Medulla oblongata (tissue), 1 donor: ENCODE results near the gene P2RX1.

ENCODE experiments used
- DNase-seq: peaks from one replicate; pipeline ENCODE4 v3.0.0-alpha.2; 2015; ENCODE audit errors: extremely low spot score

Gene P2RX1

GRCh38 chr17:3924512-3925350 is 8.5 kb upstream of the P2RX1 start:
- DNase-seq = no peak

- DNase-seq = no peak
Observed at GRCh38 chr17:3923466-3924190, 7.4 kb upstream of the P2RX1 start.

DNA sequence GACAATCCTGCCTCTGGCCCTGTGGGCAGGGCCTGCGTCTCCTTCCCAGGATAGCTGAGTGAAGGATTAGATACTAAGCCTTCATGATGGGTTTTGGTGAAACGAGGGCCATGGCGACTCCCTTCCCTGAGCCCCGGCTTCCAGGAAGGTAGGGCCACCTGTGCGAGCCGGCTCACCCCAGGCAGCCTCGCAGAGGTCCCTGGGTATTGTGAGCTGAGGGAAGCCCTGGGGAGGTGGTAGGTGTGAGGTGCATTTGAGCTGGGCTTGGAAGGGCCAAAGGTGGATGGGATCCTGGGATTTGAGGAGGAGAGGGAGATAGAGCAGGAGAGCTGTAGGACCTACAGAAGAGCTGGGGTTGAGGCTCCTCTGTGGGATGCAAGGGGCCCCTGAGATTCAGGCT is 6.5 kb upstream of the P2RX1 start:
- no peak for DNase-seq

DNA sequence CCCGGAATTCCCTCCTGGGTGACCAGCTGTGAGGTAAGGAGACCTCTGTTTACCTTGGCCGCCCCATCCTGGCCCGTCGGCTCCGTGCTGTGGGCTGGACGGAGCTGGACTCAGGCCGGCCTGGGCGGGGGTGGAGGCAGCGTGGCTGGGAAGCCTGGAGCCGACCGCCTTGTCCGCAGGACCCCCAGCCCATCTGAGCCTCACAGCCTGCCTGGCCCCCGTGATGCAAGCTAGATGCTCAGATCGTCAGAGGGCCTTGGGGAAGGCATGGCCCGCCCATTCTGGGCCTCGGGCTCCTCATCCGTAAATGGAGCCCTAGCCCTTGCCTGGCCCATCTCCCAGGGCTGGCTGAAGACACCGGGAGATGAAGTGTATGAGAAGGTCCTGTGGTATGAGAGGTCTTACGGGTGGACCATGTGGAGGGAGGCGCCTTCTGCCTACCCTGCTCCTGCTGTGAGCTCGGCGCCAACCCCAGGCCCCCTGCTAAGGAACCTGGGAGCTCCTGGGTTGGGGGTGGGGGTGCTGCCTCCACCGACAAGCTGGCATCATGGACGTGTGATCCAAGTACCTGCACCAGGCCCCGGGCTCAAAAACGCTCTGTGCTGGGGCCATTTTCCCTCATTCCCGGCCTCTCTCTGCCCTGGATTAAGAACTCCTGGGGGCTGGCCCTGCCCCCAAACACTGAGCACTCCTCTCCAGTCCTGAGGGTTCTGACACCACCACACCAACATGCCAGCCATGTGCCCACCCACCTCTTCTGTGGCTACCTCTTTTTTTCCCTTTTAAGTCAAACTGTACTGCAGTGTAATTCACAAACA is 5.4 kb upstream of the P2RX1 start:
- no peak for DNase-seq

DNA sequence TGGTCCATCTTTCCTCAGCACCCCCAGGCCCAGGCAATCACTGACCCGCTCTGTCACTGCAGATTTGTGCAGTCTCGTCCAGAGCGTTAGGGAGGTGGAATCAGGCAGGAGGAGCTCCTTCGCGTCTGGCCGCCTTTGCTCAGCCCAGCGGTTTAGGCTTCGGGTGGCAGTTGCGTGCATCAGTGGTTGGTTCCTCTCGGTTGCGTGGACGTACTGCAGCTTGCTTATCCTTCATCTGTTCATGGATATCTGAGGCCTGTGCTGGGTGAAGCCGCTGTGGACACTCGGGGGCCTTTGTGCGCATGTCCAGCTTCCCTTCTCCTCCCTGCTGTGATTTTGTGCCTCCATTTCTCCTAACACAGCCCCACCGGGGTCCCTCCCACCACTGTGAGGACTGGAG is 4.7 kb upstream of the P2RX1 start:
- DNase-seq = no peak

DNA sequence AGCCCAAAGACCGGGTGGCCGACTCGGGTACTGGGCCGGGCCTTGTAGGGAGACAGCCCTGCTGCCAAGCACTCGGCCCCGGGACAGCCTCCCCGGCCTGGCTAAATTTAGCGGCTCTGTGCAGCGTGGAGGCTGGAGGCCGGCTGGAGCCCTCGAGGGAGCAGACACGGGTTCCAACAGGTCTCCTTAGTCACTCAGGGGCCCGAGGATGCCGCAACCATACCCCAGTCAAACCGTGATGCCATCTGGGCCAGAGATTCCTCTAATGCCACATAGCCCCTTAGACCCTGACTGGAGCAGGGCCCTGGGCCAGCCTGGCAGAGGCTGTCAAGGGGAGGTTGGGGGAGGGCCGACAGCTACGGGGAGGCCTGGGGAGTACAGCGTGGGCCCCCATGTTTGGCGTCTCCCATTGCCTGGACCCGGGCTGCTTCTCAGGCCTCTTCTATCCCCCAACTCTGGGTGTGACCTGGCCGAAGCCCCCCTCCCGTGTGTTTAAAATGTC is 2.9 kb upstream of the P2RX1 start:
- DNase-seq = no peak

DNA sequence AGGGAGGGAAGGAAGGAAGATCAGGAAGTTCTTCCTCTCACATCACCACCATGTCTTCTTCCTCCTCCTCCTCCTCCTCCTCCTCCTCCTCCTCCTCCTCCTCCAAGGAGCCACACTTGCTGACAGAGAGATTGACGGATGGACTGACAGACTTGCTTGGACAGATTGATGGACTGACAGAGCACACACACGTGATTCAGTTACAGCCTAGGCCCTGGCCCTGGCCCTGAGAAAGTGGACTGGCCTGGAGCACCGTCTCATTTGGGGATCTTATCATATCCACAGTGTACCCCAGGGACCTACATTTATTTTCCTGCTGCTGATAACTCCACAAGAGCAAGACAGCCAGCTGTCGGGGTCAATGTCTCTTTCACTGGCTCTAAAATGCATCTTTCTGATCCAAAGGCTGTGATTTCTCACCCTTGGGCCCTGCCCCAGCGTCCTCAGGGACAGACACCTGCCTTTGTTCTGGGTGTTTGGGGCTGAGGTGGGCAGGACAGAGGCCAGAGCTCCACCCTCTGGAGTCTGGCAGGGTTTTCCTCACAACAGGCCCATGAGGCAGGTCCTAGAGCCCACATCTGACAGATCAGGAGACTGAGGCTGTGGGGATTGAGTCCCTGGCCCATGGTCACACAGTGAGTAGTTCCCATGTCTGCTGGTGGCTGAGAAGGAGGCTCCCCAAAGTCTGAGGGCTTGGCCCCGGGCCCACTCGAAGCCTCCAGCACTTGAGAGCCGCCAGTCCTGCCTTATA is 2.3 kb upstream of the P2RX1 start:
- DNase-seq = no peak

DNA sequence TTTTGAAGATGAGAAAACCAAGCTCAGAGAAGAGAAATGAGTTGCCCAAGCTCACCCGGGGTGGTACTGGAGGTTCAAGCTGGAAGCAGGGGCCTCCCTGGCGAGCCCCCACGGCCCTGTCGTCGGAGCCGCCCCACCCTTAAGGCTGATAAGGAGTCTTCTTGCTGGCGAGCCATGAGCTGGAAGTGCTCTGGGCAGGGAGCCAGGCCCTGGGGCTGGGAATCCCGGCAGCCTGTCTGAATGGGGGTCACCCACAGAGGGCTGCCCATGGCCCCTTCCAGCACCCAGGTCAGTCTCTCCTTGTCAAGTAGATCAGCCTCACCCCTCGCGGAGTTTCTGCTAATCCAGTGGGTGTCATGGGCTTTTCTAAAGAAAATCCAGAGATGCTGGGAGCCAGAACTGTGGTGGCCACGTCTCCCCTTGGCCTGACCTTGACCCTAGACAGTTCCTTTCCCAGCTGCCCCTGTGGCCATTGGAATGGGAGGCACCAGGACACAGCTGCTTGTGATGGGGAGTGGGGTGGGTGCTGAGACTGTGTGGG is 1.2 kb upstream of the P2RX1 start:
- no peak for DNase-seq

DNA sequence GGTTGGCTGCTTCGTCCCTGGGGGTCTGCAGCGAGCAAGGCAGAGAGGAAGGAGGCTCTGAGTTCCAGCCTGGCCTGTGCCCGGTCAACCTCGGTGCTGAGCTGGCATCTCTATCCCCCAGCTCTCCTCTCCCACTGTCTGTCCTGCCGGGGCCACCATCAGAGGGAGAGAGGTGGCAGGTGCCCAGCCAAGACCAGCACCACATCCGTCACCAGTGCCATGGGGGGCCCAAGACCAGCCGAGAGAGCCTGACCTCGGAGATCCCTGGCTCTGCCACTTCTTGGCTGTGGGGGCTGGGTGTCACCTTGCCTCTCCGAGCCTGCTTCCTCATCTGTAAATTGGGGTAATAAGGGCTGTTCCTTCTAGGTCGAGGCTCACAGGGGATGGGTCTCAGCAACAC is 560 bp upstream of the P2RX1 start:
- no peak for DNase-seq

- no peak for DNase-seq
Observed at GRCh38 chr17:3915581-3915994, 677 bp downstream of the P2RX1 start.

DNA sequence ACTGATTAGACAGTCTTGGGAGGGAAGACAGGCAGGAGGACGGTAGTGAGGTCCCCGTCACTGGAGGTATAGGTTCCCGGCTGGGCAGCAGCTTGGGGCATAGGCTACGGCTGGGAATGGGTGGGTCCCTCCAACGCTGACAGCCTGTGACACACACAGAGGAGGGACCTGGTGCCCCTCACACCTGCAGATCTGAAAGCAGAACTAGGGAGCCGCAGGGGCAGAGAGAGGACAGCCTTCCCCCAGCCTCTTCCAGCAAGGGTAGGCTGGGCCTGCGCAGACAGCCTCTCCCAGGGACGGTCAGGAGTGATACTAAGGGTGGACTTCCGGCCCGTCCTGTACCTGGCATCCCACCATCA is 2.0 kb downstream of the P2RX1 start:
- no peak for DNase-seq

GRCh38 chr17:3913531-3914311 is 2.5 kb downstream of the P2RX1 start:
- DNase-seq = peak; percentile 79

DNA sequence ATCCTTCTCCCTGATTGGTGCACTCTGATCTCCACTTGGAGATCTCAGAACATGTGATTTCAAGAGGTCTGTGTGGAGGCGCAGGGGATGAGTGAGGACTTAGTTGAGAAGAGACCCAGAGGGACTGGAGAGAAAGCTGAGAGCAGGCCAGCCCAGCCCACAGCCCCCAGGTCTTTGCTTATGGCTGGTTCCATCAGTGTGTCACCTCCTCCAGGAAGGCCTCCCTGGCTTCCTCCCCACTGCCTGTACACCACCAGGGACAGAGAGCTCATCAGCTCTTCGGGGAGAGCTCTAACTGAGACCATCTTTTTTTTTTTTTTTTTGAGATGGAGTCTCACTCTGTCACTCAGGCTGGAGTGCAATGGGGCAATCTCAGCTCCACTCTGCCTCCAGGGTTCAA is 3.4 kb downstream of the P2RX1 start:
- DNase-seq = no peak

GRCh38 chr17:3911271-3912053 is 4.8 kb downstream of the P2RX1 start:
- DNase-seq = peak; percentile 20

- DNase-seq = no peak
Observed at GRCh38 chr17:3910420-3911270, 5.6 kb downstream of the P2RX1 start.

- DNase-seq = no peak
Observed at GRCh38 chr17:3909257-3909656, 7.0 kb downstream of the P2RX1 start.

DNA sequence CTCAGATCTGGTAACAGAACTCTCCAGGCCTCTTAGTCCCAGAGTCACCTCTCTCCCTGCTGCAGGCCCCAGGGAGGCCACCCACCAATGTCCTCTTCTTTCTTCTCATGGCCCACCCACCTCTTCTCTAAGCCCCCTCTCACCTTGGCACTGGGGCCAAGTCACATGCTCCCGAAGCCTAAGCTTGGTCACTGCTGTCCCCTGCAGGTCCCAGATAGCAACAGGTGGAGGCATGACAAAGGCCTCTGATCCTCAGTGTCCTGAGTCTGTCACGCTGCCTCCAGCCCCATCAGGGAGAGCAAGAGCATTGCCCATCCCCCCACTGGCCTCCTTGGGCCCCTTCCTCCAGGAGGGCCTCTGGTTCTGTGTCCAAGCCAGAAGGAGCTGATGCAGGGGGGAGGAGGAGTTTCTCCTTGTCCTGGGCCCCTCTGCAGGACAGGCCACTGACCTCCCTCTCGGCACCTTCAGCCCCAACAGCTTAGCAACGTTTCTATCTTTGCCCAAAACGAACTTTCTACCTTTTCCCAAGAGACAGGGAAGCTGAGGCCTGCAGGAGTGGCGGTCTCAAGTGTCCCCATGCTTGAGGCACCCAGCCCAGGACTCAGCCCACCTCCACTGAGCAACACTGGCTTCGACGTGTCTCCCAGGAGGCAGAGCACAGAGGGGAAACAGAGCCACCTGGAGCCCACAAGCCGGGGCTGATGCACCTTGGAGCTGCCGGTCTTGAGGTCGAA is 8.6 kb downstream of the P2RX1 start:
- DNase-seq = no peak

GRCh38 chr17:3906881-3907280 is 9.4 kb downstream of the P2RX1 start:
- DNase-seq = no peak
